GM18867 (cell line): ENCODE results near the gene DSTYK.

ENCODE experiments used
- ATAC-seq: cut with Tn5 transposase; IDR thresholded peaks from one replicate; pipeline ENCODE4 v1.9.1; 2021; ENCODE audit warnings: mild to moderate bottlenecking, moderate library complexity; ENCODE audit not compliant: unreplicated experiment

DSTYK gene

GRCh38 chr1:205133287-205133686 lies 78.2 kb downstream of the DSTYK start:
- ATAC-seq: no peak

GRCh38 chr1:205129447-205130029 lies 82.0 kb downstream of the DSTYK start:
- ATAC-seq: no peak

- no peak for ATAC-seq
Observed at GRCh38 chr1:205128050-205128449, 83.5 kb downstream of the DSTYK start.

- no peak for ATAC-seq
Observed at GRCh38 chr1:205127646-205128045, 83.9 kb downstream of the DSTYK start.

GRCh38 chr1:205124726-205125125 lies 86.8 kb downstream of the DSTYK start:
- peak; percentile 27 for ATAC-seq

GRCh38 chr1:205122489-205122882 lies 89.0 kb downstream of the DSTYK start:
- ATAC-seq: peak; percentile 3

- ATAC-seq: peak; percentile 93
Observed at GRCh38 chr1:205121660-205122488, 89.6 kb downstream of the DSTYK start, which contains the start of gene RBBP5. Gene RBBP5 (minus strand): TSS chr1:205121978. CDS start chr1:205121873, 105 bp downstream.

- no peak for ATAC-seq
Observed at GRCh38 chr1:205118752-205119151, 92.8 kb downstream of the DSTYK start.

- no peak for ATAC-seq
Observed at GRCh38 chr1:205111354-205111753, 100.1 kb downstream of the DSTYK start.

- no peak for ATAC-seq
Observed at GRCh38 chr1:205109711-205110110, 101.8 kb downstream of the DSTYK start.

GRCh38 chr1:205109269-205109668 lies 102.2 kb downstream of the DSTYK start:
- no peak for ATAC-seq

GRCh38 chr1:205108464-205108863 lies 103.0 kb downstream of the DSTYK start:
- no peak for ATAC-seq

- no peak for ATAC-seq
Observed at GRCh38 chr1:205107327-205107726, 104.2 kb downstream of the DSTYK start.

GRCh38 chr1:205102404-205102803 lies 109.1 kb downstream of the DSTYK start:
- ATAC-seq: no peak

- ATAC-seq: no peak
Observed at GRCh38 chr1:205098242-205098641, 113.3 kb downstream of the DSTYK start.

- no peak for ATAC-seq
Observed at GRCh38 chr1:205095422-205095821, 116.1 kb downstream of the DSTYK start.
